Stimulated activated CD8-positive, alpha-beta memory T cell treated with anti-CD3 and anti-CD28 coated beads, Interleukin-12 subunit alpha, Interleukin-12 subunit beta, amount 100 ng/mL, for 24 hours (primary cell): ENCODE data around the gene SECTM1.

ENCODE experiments used
- DNase-seq: peaks from one replicate; pipeline ENCODE4 v3.0.0-alpha.2; 2020; ENCODE audit errors: extremely low read depth

Gene SECTM1

DNA sequence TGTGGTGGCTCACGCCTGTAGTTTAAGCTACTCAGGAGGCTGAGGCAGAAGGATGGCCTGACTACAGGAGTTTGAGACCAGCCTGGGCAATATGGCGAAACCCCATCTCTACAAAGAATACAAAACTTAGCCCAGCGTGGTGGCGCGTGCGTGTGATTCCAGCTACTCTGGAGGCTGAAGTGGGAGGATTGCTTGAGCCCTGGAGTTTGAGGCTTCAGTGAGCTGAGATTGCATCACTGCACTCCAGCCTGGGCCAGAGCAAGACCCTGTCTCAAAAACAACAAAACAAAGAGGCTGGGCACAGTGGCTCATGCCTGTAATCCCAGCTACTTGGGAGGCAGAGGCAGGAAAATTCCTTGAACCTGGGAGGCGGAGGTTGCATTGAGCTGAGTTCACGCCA lies 53.0 kb downstream of the SECTM1 start:
- no peak for DNase-seq

DNA sequence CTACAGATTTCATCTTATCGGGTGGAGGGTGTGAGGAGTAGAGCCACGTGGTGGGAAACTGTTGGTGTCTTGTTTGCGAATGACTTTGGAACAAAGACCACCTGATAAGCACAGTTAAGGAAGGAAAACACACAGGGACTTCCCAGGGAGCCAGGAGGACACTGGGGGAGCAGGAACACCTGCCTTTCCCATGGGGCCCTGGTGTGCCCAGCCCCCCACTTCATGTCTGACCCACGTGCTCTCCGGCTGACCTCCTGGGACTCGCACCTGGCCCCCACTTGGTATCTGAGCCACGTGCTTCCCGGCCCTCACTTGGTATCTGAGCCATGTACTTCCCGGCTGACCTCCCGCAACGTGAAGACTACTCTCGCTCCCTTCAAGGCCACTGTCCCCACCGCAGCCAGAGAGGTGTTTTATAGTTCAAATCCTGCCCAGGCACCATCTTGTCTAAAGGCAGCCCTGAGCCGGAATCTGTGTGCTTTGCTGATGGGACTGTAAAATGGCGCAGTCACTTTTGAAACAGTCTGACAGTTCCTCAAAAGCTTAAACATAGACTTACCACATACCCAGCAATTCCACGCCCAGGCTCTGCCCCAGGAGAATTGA lies 54.7 kb downstream of the SECTM1 start:
- no peak for DNase-seq

DNA sequence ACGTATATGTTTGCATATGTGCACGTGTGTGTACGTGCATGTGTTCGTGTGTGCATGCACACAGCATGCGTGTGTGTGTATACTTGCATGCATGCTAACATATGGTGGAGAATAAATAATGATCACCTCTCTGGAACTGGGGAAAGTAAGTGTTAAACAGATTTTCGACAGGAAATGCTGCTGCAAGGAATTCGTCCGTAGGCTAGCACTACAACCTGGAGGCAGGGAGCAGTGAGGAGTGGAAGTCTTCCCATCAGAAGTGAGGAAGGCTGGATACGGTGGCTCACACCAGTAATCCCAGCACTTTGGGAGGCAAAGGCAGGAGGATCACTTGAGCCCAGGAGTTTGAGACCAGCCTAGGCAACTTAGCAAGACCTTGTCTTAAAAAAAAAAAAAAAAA lies 55.3 kb downstream of the SECTM1 start:
- no peak for DNase-seq

DNA sequence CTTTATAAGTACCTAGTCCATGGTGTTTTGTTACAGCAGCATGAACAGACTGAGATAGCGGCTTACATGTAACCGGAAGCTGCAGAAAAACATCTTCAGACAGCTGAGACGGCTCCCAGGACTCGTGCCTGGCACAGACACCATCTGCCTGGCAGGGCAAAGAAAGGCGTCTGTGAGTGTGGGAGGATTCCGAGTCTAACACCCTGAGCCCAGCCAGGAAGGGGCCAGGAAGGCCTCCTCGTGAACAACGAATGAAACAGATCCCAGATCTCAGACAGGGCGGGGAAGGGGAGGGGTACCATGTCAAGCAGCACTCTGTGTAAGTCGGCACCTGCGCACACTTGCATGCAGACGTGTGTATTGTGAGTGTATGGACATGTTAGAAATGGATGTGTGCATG lies 55.7 kb downstream of the SECTM1 start:
- no peak for DNase-seq

DNA sequence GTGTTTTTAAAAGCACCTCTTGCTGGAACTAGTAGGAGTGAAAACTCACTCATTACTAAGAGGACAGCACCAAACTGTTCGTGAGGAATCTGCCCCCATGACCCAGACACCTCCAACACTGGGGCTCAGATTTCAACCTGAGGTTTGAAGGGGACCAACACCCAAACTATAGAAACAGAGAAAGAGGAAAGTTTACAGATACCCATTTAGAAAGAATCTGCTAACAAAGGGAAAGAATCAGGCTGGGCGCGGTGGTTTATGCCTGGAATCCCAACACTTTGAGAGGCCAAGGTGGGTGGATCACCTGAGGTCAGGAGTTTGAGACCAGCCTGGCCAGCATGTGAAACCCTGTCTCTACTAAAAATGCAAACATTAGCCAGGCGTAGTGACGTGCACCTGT lies 56.6 kb downstream of the SECTM1 start:
- no peak for DNase-seq

DNA sequence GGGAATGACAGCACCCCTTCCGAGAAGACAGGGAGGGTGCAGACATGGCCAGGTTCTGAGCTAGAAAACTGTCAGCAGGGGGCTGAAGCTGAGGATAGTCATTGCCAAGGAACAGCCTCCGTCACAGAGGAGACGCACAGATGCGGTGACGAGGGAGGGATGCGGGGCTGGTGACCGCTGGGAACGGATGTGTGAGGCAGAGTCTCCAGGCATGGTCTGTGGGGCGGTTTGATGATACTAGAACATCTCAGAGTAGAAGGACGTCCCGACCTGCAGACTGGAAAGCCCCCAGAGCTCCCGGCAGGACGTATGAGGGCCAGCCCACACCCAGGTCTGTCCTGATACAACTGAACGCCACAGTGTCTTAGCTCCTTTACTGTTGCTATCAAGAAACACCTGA lies 58.2 kb downstream of the SECTM1 start:
- no peak for DNase-seq

DNA sequence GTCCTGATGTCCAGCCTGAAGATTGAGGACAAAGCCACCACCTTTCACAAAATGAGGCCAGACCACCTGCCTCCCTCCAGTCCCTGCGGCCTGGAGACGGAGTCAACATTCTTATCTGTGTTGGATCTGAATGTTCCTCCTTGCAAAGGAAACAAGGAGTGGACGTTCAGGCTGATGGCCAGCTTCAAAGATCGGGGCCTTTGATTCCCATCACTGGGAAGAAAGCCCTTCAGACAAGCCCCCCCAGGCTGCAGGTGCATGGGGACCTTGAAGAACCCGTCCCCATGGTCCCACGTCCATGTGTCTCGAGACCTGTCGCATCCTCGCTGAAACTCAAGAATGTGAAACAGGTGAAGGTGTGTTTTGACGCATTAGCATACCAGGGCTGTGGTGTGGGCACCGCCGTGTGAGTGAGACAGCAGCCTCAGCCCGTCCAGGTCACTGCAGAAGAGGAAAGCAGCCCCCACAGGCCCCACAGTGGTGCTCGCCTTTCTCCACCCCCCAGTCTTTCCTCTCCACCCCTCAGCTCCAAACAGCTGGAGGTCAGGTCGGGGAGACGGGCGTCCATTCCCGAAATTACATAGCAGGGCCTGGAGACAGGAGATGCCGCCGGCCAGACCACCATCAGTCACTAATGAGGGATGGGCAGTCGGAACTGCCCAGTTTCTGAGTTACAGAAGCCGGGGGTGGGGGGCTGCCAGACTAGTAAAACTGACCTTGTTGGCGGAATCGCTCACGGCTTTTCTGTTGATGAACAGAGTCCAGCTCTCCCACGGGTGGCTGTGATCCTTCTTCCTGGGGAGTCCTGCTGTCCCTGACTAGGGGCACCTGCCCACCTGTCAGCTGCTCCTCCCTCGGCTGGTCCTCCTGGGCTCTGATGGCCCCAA lies 59.2 kb downstream of the SECTM1 start:
- DNase-seq, result no peak

DNA sequence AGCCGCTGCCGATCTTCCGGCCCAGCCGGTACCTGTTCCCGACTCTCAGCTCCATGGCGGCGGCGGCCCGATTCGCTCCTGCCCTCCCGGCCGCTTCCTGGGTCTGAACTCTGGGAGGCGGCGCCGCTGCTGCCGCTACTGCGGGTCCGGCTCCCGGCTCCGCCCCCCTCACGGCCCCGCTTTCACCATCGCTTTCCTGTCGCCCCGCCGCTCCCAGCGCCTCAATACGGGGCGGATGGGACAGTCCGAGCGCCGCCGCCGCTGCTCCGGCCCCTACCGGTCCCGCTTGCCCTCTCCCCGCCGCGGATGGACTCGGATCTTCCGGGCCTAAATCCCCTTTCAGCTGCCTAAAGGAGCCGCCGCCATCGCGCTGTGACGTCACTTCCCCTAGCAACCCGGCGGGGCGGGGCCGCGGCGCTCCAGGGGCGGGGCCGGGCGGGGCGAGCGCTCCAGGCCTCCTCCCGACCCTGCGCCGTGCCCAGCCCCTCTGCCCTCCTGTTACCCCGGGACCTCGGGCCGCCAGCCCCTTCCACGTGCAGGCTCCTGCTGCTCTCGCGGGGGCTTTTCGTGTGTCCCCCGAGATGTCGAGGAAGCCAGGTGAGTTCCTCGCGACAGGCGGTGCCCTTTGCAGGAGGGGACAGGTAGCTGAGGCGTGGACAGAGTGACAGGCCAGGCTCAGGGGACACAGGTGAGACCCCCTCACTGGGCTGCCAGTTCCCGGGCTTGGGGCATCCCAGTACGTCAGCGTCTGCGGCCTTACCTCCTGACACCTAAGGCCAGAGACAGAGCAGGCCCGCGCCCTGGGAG lies 60.0 kb downstream of the SECTM1 start, which contains the start of gene CSNK1D:
Gene CSNK1D, minus strand, starts transcription at position 374 of the 807 bp plus-strand sequence. Its CDS starts 319 bp downstream, at position 55.
- peak; percentile 80 for DNase-seq

DNA sequence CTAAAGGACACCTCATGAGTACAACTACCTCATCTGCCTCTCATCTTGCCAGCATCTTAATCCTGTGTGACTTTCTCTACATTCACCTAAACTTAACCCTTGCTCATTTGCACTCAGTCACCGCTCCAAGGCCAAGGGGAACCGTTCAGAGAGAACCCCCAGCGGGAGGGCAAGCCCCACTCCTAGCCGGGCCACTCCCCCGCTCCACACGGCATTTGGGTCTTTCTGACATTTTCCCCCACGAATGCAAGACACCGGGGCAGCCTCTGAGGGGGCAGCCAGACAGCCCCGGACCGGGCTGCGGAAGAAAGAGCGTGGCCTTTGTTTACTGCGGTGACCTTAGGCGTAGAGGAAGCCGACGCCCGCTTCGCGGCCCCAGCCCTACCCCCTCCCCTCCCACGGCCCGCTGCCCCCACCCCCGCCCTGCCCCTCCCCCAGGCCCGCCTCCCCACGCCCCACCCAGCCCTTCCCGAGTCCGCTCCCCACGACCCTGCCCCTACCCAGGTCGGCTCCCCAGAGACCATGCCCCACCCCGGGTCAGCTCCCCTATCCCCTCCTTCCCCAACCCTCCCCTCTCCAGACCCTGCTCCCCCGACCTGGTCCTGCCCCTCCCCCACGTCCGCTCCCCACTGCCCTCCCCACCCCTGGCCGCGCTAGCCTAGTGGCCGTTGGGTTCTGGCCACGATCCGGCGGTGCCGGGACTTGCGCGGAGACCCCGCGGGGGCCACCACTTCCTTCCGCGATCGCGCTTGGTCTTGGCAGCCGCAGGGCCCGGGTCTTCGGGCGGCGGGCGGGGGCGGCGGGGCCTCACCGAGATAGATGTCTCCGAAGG lies 60.9 kb downstream of the SECTM1 start:
- no peak for DNase-seq

DNA sequence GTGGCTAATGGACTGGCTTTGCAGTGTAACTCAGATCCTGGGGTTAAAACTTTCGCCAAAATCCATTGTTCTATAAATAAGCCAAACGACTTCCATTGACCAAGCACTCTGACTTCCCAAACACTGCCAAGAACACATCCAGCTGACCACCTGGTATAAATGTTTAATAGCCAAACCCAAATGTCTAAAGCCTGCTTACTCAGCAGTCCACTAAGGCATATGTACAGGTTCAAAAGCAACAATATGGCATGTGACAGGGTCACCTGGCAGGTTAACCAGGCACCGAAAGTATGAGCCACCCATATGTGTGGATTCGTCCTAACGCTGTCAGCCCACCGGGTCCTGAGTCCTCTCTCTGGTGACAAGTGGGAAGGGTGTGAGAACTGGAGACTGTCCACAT lies 62.2 kb downstream of the SECTM1 start:
- DNase-seq, result no peak
